HG02885 (cell line): ENCODE results near the gene STAU1.
"Not testable (repeated sequence)": the region's sequence is repeated elsewhere in the genome, so short reads cannot be mapped to it uniquely, and the experiment has no call there.

Experiments used
- ATAC-seq: cut with Tn5 transposase; IDR thresholded peaks from one replicate; pipeline ENCODE4 v1.9.1; 2021; ENCODE audit warnings: mild to moderate bottlenecking; ENCODE audit not compliant: unreplicated experiment, poor library complexity

Gene STAU1

GRCh38 chr20:49134797-49135196 is 53.3 kb downstream of the STAU1 start:
- not testable (repeated sequence) for ATAC-seq

GRCh38 chr20:49133571-49133970 is 54.6 kb downstream of the STAU1 start:
- ATAC-seq, result no peak

GRCh38 chr20:49132995-49133478 is 55.1 kb downstream of the STAU1 start:
- no peak for ATAC-seq

- no peak for ATAC-seq
Measured at GRCh38 chr20:49123982-49124381, 64.2 kb downstream of the STAU1 start.

GRCh38 chr20:49122920-49123319 is 65.2 kb downstream of the STAU1 start:
- ATAC-seq, result no peak

GRCh38 chr20:49119988-49120387 is 68.1 kb downstream of the STAU1 start:
- ATAC-seq, result no peak

- ATAC-seq, result no peak
Measured at GRCh38 chr20:49118307-49118706, 69.8 kb downstream of the STAU1 start.

GRCh38 chr20:49115564-49115963 is 72.6 kb downstream of the STAU1 start:
- ATAC-seq, result no peak

GRCh38 chr20:49112596-49113274 is 75.4 kb downstream of the STAU1 start:
- ATAC-seq, result no peak

- ATAC-seq, result no peak
Measured at GRCh38 chr20:49110767-49111694, 77.1 kb downstream of the STAU1 start.

- ATAC-seq, result no peak
Measured at GRCh38 chr20:49106328-49106727, 81.8 kb downstream of the STAU1 start.

GRCh38 chr20:49104979-49105547 is 83.1 kb downstream of the STAU1 start:
- not testable (repeated sequence) for ATAC-seq

GRCh38 chr20:49104365-49104648 is 83.8 kb downstream of the STAU1 start:
- ATAC-seq, result no peak

GRCh38 chr20:49103647-49104364 is 84.3 kb downstream of the STAU1 start:
- no peak for ATAC-seq

GRCh38 chr20:49103019-49103418 is 85.1 kb downstream of the STAU1 start:
- no peak for ATAC-seq

GRCh38 chr20:49100972-49101371 is 87.2 kb downstream of the STAU1 start:
- ATAC-seq, result no peak

GRCh38 chr20:49100292-49100691 is 87.8 kb downstream of the STAU1 start:
- ATAC-seq, result not testable (repeated sequence)

GRCh38 chr20:49099011-49099410 is 89.1 kb downstream of the STAU1 start:
- ATAC-seq, result no peak

GRCh38 chr20:49098136-49098535 is 90.0 kb downstream of the STAU1 start:
- no peak for ATAC-seq

- no peak for ATAC-seq
Measured at GRCh38 chr20:49097159-49097558, 91.0 kb downstream of the STAU1 start.
